LNCaP clone FGC (cell line): ENCODE measurements around the gene SLN.

Experiments
- DNase-seq: peaks from one replicate; pipeline ENCODE4 v3.0.0-alpha.2; 2011; ENCODE audit warnings: low read depth
- H3K4me3 ChIP-seq: 2 replicates; pipeline ENCODE4 v1.5.1; 2011; ENCODE audit warnings: mild to moderate bottlenecking, low read depth, low read length, control low read depth
- CTCF ChIP-seq: IDR thresholded peaks from 2 replicates; pipeline ENCODE4 v1.5.1; 2012; ENCODE audit warnings: mild to moderate bottlenecking; ENCODE audit not compliant: control insufficient read depth, insufficient read depth; ENCODE audit errors: extremely low read depth

The SLN gene

GRCh38 chr11:107699371-107700285 is 12.2 kb downstream of the SLN start:
- H3K4me3 ChIP-seq = no peak overlapping the region
- DNase-seq = no peak
- TF ChIP-seq CTCF = no peak

DNA sequence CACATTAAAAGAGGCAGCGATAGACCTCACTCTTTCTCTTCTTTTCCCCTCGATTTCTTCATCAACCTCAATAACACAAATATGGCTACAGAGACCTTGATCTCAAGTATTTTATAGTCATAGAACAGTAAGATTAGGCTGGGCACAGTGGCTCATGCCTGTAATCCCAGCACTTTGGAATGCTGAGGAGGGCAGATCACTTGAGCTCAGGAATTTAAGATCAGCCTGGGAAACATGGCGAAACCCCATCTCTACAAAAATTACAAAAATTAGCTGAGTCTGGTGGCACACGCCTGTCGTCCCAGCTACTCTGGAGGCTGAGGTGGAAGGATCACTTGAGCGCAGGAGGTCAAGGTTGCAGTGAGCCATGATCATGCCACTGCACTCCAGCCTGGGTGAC is 14.6 kb downstream of the SLN start:
- no peak for TF ChIP-seq CTCF
- H3K4me3 ChIP-seq = no peak overlapping the region
- no peak for DNase-seq

DNA sequence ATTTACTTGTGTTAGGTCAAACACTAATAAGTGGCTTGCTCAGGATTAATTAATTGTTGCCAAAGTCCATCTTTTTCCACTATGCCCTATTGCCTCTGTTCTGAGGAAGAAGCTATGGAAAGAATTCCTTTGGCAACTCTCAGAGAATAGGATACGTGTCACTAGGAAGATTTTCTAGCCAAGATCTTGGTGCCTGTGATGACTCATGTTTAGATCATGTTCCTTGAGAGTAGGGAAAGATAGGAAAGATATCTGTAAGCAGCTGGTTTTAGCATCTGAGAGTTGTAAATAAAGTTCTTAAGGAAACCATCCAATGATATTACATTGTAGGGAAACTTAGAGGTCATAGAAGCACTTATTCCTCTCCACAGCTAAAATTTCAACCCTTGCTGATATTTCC is 15.7 kb downstream of the SLN start:
- H3K4me3 ChIP-seq = no peak overlapping the region
- no peak for TF ChIP-seq CTCF
- DNase-seq = no peak

GRCh38 chr11:107695446-107695845 is 16.4 kb downstream of the SLN start:
- H3K4me3 ChIP-seq = no peak overlapping the region
- no peak for TF ChIP-seq CTCF
- no peak for DNase-seq

DNA sequence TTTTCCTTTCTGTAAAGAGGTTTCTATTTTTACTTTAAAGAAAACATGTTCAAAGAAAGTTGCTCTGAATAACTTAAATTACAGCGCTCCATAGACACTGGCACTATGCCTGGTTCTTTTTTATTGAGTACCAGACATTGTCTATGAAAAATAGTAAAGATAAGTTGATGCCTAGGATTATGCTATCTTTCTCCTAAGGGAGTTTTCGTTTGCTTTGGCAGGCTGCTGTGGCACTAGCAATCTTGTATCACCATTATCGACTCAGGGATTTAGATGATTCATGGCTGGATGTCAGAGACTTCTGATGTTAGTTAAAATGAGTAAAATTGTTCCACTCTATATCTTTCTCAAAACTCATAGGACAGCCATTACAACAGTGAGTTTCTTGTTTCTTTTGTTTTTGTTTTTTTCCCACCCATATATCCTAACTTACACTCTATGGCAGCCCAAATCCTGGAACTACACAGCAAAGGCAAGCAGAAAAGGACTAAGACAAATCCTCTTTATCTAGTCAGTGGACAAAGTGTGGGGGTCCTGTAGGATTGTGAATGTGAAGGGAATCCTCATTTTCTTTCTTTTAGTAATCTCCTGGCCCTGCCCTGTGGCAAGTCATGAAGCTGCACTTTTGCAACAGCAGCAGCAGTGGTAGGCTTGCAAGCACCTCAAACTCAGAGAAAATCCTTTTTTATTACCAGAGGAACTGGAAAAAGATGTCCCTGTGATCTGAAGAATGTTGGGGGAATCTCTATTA is 20.7 kb downstream of the SLN start:
- peak; percentile 35 for DNase-seq
- no peak overlapping the region for H3K4me3 ChIP-seq
- TF ChIP-seq CTCF = no peak

GRCh38 chr11:107689317-107690202 is 22.3 kb downstream of the SLN start:
- peak; percentile 74 for TF ChIP-seq CTCF
- no peak overlapping the region for H3K4me3 ChIP-seq
- DNase-seq = peak; percentile 82
